Kidney (tissue), 14 donors: ENCODE data around the gene CIPC. TPM values are rescaled to one million over a fixed set of nuclear protein-coding genes. Genes with fewer than 3 reads are reported as not detected.

Experiments
- DNase-seq, 5 donors: peaks; one replicate each; pipeline ENCODE4 v3.0.0-alpha.2; 2013 to 2020
- FAIRE-seq: peaks from 2 replicates; lab custom pipeline; 2012; peaks lifted over from hg19 to GRCh38; lab: Jason Lieb, UNC
- H3K27ac ChIP-seq, 2 donors: one replicate each; pipeline ENCODE4 v1.7.0; 2013; ENCODE audit warnings: low read depth in 2 of 2, low read length in 2 of 2, inconsistent platforms in 1 of 2
- H3K27me3 ChIP-seq: one replicate; pipeline ENCODE4 v1.7.1; 2013; ENCODE audit warnings: low read length, inconsistent platforms; ENCODE audit not compliant: control insufficient read depth, insufficient read depth
- H3K36me3 ChIP-seq, 3 donors: one replicate each; pipeline versions ENCODE4 v1.7.0 to v1.7.1; 2013; ENCODE audit warnings: low read length in 3 of 3, control low read depth in 1 of 3, inconsistent platforms in 1 of 3; ENCODE audit not compliant: insufficient read depth in 3 of 3, control insufficient read depth in 2 of 3
- H3K4me1 ChIP-seq, 3 donors: one replicate each; pipeline versions ENCODE4 v1.7.0 to v1.7.1; 2013; ENCODE audit warnings: low read length in 3 of 3, inconsistent platforms in 1 of 3, low read depth in 1 of 3; ENCODE audit not compliant: control insufficient read depth in 2 of 3, insufficient read depth in 2 of 3
- H3K4me3 ChIP-seq, 3 donors: one replicate each; pipeline versions ENCODE4 v1.7.0 to v1.8.1; 2013; ENCODE audit warnings: low read length in 3 of 3, control low read depth in 1 of 3, inconsistent platforms in 1 of 3
- H3K9ac ChIP-seq, 3 donors: one replicate each; pipeline versions ENCODE4 v1.7.0 to v1.7.1; 2013; ENCODE audit warnings: low read length in 3 of 3, control low read depth in 1 of 3, inconsistent platforms in 1 of 3
- H3K9me3 ChIP-seq, 3 donors: one replicate each; pipeline versions ENCODE4 v1.7.0 to v1.7.1; 2013; ENCODE audit warnings: low read length in 3 of 3, control low read depth in 1 of 3, inconsistent platforms in 1 of 3; ENCODE audit not compliant: control insufficient read depth in 2 of 3, insufficient read depth in 1 of 3
- intact Hi-C: fragments of 100-400 bp; cut with DNase I; formaldehyde crosslinking; loops from one replicate; pipeline ENCODE4 v1.11.1; 2022
- polyA plus RNA-seq: library from polyadenylated mRNA; stranded (reverse); fragments of 350-450 nt; fragmentation: Illumina TruSeq; extraction: RNeasy Lipid Tissue Mini Kit (QIAGEN cat#74804); gene quantifications from one replicate; pipeline ENCODE4 v1.2.3, GENCODE V29; 2014; ENCODE audit warnings: low read depth, low replicate concordance; ENCODE audit not compliant: insufficient read depth
- total RNA-seq: library from RNA; stranded (reverse); fragmentation: NEBNext Ultra II Directional; extraction: Animal tissue kit (Norgen Biotek cat#: 25700); gene quantifications from one replicate; pipeline ENCODE4 v1.2.1, GENCODE V29; 2021
- TF ChIP-seq, protein P1 (sequence below): IDR thresholded peaks from 3 replicates; pipeline ENCODE4 v1.5.1; 2012; ENCODE audit warnings: mild to moderate bottlenecking, moderate library complexity, borderline replicate concordance; ENCODE audit not compliant: insufficient read depth; ENCODE audit errors: extremely low read depth
- donor health status: control.
- donor health status: control.
- donor health status: control.
- donor health status: control.
- donor health status: control.
- donor health status: DM: yes; HTN: yes; CAD: no.
- donor health status: Normal renal cell carcinoma (clear cell type).

CIPC gene
- total and polyA plus RNA-seq, 2 donors from 2014 or later = 12.8 to 23.5 TPM

DNA sequence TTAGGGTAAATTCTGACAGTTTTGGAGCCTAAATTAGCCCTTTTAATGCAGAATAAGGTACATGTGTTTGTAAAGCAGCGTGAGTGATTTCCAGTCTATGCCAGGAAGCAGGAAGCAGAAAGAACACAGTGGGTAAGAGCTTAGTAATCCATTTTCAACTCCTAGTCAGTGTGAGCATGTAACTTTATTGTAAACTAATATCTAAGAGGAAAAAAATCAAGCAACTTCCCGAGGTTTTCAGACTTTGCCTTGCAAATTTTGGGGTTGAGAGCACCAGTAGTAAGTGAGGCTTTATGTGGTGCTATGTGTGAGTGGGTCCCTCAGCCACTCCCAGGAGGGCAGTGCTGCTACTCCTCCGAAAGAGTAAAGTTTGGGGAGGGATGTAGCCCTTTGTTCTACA, 2.9 kb downstream of the CIPC start:
- Histone ChIP-seq H3K36me3 (peaks cover 0 to 5% (median 0%) of the 10 kb centered on the region in 3 donors), H3K9me3 (no peaks in the 10 kb centered on the region), H3K9ac (no peak overlapping the region), H3K4me3 (no peak overlapping the region), H3K4me1 (peaks cover 3 to 26% (median 25%) of the 10 kb centered on the region in 3 donors), H3K27ac (peak overlapping the region in 1 of 2 donors; percentile 15), H3K27me3 (no peaks in the 10 kb centered on the region)
- no peak for FAIRE-seq
- intact Hi-C loops = no loop called here
- TF ChIP-seq, protein P1, sequence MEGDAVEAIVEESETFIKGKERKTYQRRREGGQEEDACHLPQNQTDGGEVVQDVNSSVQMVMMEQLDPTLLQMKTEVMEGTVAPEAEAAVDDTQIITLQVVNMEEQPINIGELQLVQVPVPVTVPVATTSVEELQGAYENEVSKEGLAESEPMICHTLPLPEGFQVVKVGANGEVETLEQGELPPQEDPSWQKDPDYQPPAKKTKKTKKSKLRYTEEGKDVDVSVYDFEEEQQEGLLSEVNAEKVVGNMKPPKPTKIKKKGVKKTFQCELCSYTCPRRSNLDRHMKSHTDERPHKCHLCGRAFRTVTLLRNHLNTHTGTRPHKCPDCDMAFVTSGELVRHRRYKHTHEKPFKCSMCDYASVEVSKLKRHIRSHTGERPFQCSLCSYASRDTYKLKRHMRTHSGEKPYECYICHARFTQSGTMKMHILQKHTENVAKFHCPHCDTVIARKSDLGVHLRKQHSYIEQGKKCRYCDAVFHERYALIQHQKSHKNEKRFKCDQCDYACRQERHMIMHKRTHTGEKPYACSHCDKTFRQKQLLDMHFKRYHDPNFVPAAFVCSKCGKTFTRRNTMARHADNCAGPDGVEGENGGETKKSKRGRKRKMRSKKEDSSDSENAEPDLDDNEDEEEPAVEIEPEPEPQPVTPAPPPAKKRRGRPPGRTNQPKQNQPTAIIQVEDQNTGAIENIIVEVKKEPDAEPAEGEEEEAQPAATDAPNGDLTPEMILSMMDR = no peak
- peak in 1 of 5 donors; percentile 13 for DNase-seq

DNA sequence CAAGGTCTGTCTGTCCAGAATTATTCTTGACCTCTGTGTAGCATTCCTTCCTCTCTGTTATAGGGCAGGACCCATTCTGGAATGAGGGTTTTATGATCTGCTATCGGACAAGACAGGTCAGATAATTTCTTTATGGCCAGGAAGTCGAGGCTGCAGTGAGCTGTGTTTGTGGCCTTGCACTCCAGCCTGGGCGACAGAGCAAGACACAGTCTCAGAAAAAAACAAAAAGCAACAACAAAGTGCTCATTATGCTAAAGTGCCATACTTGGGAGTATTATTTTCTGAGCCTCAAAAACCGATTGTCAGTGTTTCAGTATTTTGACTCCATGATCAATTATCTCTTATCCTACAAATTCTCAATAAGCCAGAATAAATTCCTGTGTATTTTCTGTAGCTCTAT, 4.1 kb downstream of the CIPC start:
- Histone ChIP-seq H3K9me3 (no peaks in the 10 kb centered on the region), H3K27ac (no peak overlapping the region), H3K9ac (no peak overlapping the region), H3K27me3 (no peaks in the 10 kb centered on the region), H3K4me3 (no peak overlapping the region), H3K36me3 (peaks cover 0 to 13% (median 0%) of the 10 kb centered on the region in 3 donors), H3K4me1 (peaks cover 3 to 23% (median 22%) of the 10 kb centered on the region in 3 donors)
- TF ChIP-seq, protein P1 = no peak
- DNase-seq = no peak
- intact Hi-C loops = no loop called here
- no peak for FAIRE-seq

DNA sequence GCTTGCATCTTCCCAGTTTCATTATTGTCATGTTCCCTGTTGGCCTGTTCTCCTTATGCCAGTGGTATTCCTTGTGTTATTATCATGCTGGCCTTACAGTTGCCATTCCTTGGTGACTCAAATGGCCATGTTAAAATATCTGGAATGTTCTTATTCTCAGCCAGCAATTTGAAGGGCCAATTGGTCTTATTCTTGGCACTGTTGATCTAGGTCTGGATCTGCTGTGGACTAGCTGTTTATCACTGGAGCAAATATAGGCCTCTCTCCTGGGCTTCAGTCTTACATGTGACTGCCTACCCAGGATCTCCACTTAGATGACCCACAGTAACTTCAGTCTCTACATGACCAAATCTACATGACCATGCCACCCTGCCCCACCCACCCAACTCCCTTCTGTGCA, 5.4 kb downstream of the CIPC start:
- DNase-seq = no peak
- intact Hi-C loops = no loop called here
- no peak for FAIRE-seq
- Histone ChIP-seq H3K27me3 (no peaks in the 10 kb centered on the region), H3K36me3 (peaks cover 0 to 22% (median 0%) of the 10 kb centered on the region in 3 donors), H3K4me1 (peaks cover 3 to 22% (median 21%) of the 10 kb centered on the region in 3 donors), H3K9me3 (no peaks in the 10 kb centered on the region), H3K9ac (no peak overlapping the region), H3K27ac (no peak overlapping the region), H3K4me3 (no peak overlapping the region)
- TF ChIP-seq, protein P1 = no peak

DNA sequence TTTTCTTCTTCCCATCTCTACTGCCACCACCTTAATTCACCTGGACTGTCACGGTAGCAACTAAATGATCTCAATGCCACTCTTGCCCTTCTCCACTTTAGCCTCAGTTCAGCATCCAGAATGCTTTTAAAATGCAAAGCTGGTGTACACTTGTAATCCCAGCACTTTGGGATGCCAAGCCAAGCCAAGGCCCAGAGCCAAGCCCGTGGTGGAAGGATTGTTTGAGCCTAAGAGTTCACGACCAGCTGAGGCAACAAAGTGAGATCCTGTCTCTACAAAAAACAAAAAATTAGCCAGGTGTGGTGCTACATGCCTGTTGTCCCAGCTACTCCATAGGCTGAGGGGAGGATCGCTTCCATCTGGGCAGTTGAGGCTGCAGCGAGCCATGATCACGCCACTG, 5.9 kb downstream of the CIPC start:
- Histone ChIP-seq H3K9ac (no peak overlapping the region), H3K4me1 (peaks cover 3 to 20% (median 20%) of the 10 kb centered on the region in 3 donors), H3K27ac (peak overlapping the region in 1 of 2 donors; percentile 29), H3K36me3 (peaks cover 0 to 22% (median 0%) of the 10 kb centered on the region in 3 donors), H3K4me3 (no peak overlapping the region), H3K27me3 (no peaks in the 10 kb centered on the region), H3K9me3 (no peaks in the 10 kb centered on the region)
- no peak for FAIRE-seq
- intact Hi-C loops = no loop called here
- DNase-seq = no peak
- TF ChIP-seq, protein P1 = no peak
